ENCODE data around the gene NMT1. TPM values are rescaled to one million over a fixed set of nuclear protein-coding genes. Genes with fewer than 3 reads are reported as not detected.
"Not testable (repeated sequence)": the region's sequence is repeated elsewhere in the genome, so short reads cannot be mapped to it uniquely, and the experiment has no call there.

Gene NMT1
- polyA plus RNA-seq, 3 donors: 70.6 to 73.6 (median 71.0) TPM

- no peak for DNase-seq (ENCODE audit: low read depth in 3 of 3, low spot score in 2 of 3)
Observed at GRCh38 chr17:45117334-45117733, 56.2 kb downstream of the NMT1 start.

GRCh38 chr17:45117848-45118646 is 56.9 kb downstream of the NMT1 start:
- no peak for DNase-seq (ENCODE audit: low read depth in 3 of 3, low spot score in 2 of 3)

GRCh38 chr17:45118691-45119090 is 57.6 kb downstream of the NMT1 start:
- no peak for DNase-seq (ENCODE audit: low read depth in 3 of 3, low spot score in 2 of 3)

GRCh38 chr17:45119964-45120363 is 58.8 kb downstream of the NMT1 start:
- DNase-seq (ENCODE audit: low read depth in 3 of 3, low spot score in 2 of 3): no peak

GRCh38 chr17:45120558-45120957 is 59.4 kb downstream of the NMT1 start:
- no peak for DNase-seq (ENCODE audit: low read depth in 3 of 3, low spot score in 2 of 3)

GRCh38 chr17:45121055-45121454 is 59.9 kb downstream of the NMT1 start:
- DNase-seq (ENCODE audit: low read depth in 3 of 3, low spot score in 2 of 3): no peak

- no peak for DNase-seq (ENCODE audit: low read depth in 3 of 3, low spot score in 2 of 3)
Observed at GRCh38 chr17:45123076-45123770, 62.1 kb downstream of the NMT1 start.

- DNase-seq (ENCODE audit: low read depth in 3 of 3, low spot score in 2 of 3): no peak
Observed at GRCh38 chr17:45123930-45124796, 63.0 kb downstream of the NMT1 start.

- DNase-seq (ENCODE audit: low read depth in 3 of 3, low spot score in 2 of 3): not testable (repeated sequence)
Observed at GRCh38 chr17:45124797-45125122, 63.6 kb downstream of the NMT1 start.

- DNase-seq (ENCODE audit: low read depth in 3 of 3, low spot score in 2 of 3): no peak
Observed at GRCh38 chr17:45125509-45125908, 64.4 kb downstream of the NMT1 start.

- no peak for DNase-seq (ENCODE audit: low read depth in 3 of 3, low spot score in 2 of 3)
Observed at GRCh38 chr17:45127207-45127547, 66.1 kb downstream of the NMT1 start.

GRCh38 chr17:45127548-45128300 is 66.6 kb downstream of the NMT1 start:
- no peak for DNase-seq (ENCODE audit: low read depth in 3 of 3, low spot score in 2 of 3)

- no peak for DNase-seq (ENCODE audit: low read depth in 3 of 3, low spot score in 2 of 3)
Observed at GRCh38 chr17:45128331-45128730, 67.2 kb downstream of the NMT1 start.

GRCh38 chr17:45128989-45129388 is 67.9 kb downstream of the NMT1 start:
- no peak for DNase-seq (ENCODE audit: low read depth in 3 of 3, low spot score in 2 of 3)

GRCh38 chr17:45129426-45129939 is 68.4 kb downstream of the NMT1 start:
- DNase-seq (ENCODE audit: low read depth in 3 of 3, low spot score in 2 of 3): no peak

GRCh38 chr17:45129940-45130680 is 69.0 kb downstream of the NMT1 start:
- DNase-seq (ENCODE audit: low read depth in 3 of 3, low spot score in 2 of 3): no peak

- DNase-seq (ENCODE audit: low read depth in 3 of 3, low spot score in 2 of 3): no peak
Observed at GRCh38 chr17:45130681-45131615, 69.8 kb downstream of the NMT1 start.

- DNase-seq (ENCODE audit: low read depth in 3 of 3, low spot score in 2 of 3): no peak
Observed at GRCh38 chr17:45131616-45132319, 70.7 kb downstream of the NMT1 start.
